Aorta (tissue), 4 donors: ENCODE measurements around the gene MORF4L1. TPM values are rescaled to one million over a fixed set of nuclear protein-coding genes. Genes with fewer than 3 reads are reported as not detected.

Experiments used
- polyA plus RNA-seq, 2 donors: library from polyadenylated mRNA; stranded (reverse); fragments of 200-250 nt; gene quantifications; one replicate each; pipeline ENCODE4 v1.2.3, GENCODE V29; 2013
- total RNA-seq, 2 donors: library from RNA; stranded (reverse); fragmentation: NEBNext Ultra II Directional; extraction: Animal tissue kit (Norgen Biotek cat#: 25700); gene quantifications; one replicate each; pipeline ENCODE4 v1.2.1, GENCODE V29; 2021
- donor health status: healthy with polysubstance abuse.
- donor health status: Bipolar disorder and iron deficiency.
- donor health status: DM: no; HTN: no; CAD: no.
- donor health status: DM: yes; HTN: yes; CAD: no.

Gene MORF4L1
- total and polyA plus RNA-seq, 4 donors, result 363 to 868 (median 429) TPM

Other genes starting within 250 kb of the MORF4L1 start
- not detected for gene CHRNB4, start 231.7 kb upstream of the MORF4L1 start, total RNA-seq
- gene CHRNB4, start 231.7 kb upstream of the MORF4L1 start, polyA plus RNA-seq, result not detected
- 10 to 100 TPM; 14.7 to 23.9 TPM for gene ADAMTS7, start 61.4 kb upstream of the MORF4L1 start, total RNA-seq
- gene ADAMTS7, start 61.4 kb upstream of the MORF4L1 start, polyA plus RNA-seq, result 10 to 100 TPM in 1 of 2 donors, 1 to 10 TPM in 1; 3.9 to 30.0 TPM
- gene CTSH, start 72.2 kb downstream of the MORF4L1 start, total RNA-seq, result 10 to 100 TPM; 41.0 to 89.7 TPM
- 100 to 1,000 TPM in 1 of 2 donors, 10 to 100 TPM in 1; 23.2 to 103 TPM for gene CTSH, start 72.2 kb downstream of the MORF4L1 start, polyA plus RNA-seq
- gene RASGRF1, start 217.9 kb downstream of the MORF4L1 start, total RNA-seq, result under 1 TPM; 0.13 to 0.15 TPM
- not detected for gene RASGRF1, start 217.9 kb downstream of the MORF4L1 start, polyA plus RNA-seq